Measurements from ENCODE around the gene AQP1. TPM values are rescaled to one million over a fixed set of nuclear protein-coding genes. Genes with fewer than 3 reads are reported as not detected.

The AQP1 gene
- total and polyA plus RNA-seq, 7 donors = 75.0 to 229 (median 97.8) TPM

- no peak overlapping the region for H3K4me3 ChIP-seq
- H3K36me3 ChIP-seq (ENCODE audit: insufficient read depth in 1 of 2, low read depth in 1 of 2) = no peaks in the 10 kb centered on the region
- H3K9me3 ChIP-seq = no peaks in the 10 kb centered on the region
- H3K27me3 ChIP-seq (ENCODE audit: insufficient read depth in 3 of 3, low read length in 2 of 3) = no peaks in the 10 kb centered on the region
- no peaks in the 10 kb centered on the region for H3K4me1 ChIP-seq
- DNase-seq (no peak), ATAC-seq (no peak)
- TF ChIP-seq CTCF (IDR thresholded peaks at IDR 0.05) = no peak
- intact Hi-C loops (cut with DNase I) = no loop called here
- no peak overlapping the region for H3K27ac ChIP-seq
Measured at GRCh38 chr7:30950197-30950596, 38.5 kb downstream of the AQP1 start.

GRCh38 chr7:30954914-30955313 lies 43.3 kb downstream of the AQP1 start:
- Histone ChIP-seq H3K27ac (no peak overlapping the region), H3K9me3 (no peaks in the 10 kb centered on the region), H3K4me1 (no peaks in the 10 kb centered on the region), H3K27me3 (ENCODE audit: insufficient read depth in 3 of 3, low read length in 2 of 3) (no peaks in the 10 kb centered on the region), H3K36me3 (ENCODE audit: insufficient read depth in 1 of 2, low read depth in 1 of 2) (no peaks in the 10 kb centered on the region), H3K4me3 (no peak overlapping the region)
- no peak for TF ChIP-seq CTCF (IDR thresholded peaks at IDR 0.05)
- DNase-seq = no peak
- intact Hi-C loops (cut with DNase I) = no loop called here
- 49 to 65% (median 57%) methylated on average over 4 of the region's 4 CpGs for WGBS, 3 donors
- no peak for ATAC-seq

GRCh38 chr7:30956704-30957103 lies 45.1 kb downstream of the AQP1 start:
- Histone ChIP-seq H3K27me3 (ENCODE audit: insufficient read depth in 3 of 3, low read length in 2 of 3) (no peaks in the 10 kb centered on the region), H3K27ac (no peak overlapping the region), H3K9me3 (no peaks in the 10 kb centered on the region), H3K4me3 (no peak overlapping the region), H3K36me3 (ENCODE audit: insufficient read depth in 1 of 2, low read depth in 1 of 2) (no peaks in the 10 kb centered on the region), H3K4me1 (no peaks in the 10 kb centered on the region)
- intact Hi-C loops (cut with DNase I) = no loop called here
- ATAC-seq (no peak), DNase-seq (no peak)
- TF ChIP-seq CTCF (IDR thresholded peaks at IDR 0.05) = no peak
- 96 to 100% (median 100%) methylated on average over 1 of the region's 1 CpG for WGBS, 3 donors

GRCh38 chr7:30963842-30964241 lies 52.2 kb downstream of the AQP1 start, which contains the start of gene GHRHR:
Gene GHRHR, plus strand, starts transcription at chr7:30963953. Its CDS starts 116 bp downstream, at chr7:30964069.
- intact Hi-C loops (cut with DNase I) = no loop called here
- H3K36me3 ChIP-seq (ENCODE audit: insufficient read depth in 1 of 2, low read depth in 1 of 2) = no peaks in the 10 kb centered on the region
- no peak for ATAC-seq

More at GRCh38 chr7:30963842-30964241, 52.2 kb downstream of the AQP1 start, which contains the start of gene GHRHR:
- 87 to 91% (median 89%) methylated on average over 11 of the region's 11 CpGs for WGBS, 3 donors
- H3K4me3 ChIP-seq = no peak within 1 kb of the TSS
- H3K9me3 ChIP-seq = no peaks in the 10 kb centered on the region
- no peaks in the 10 kb centered on the region for H3K4me1 ChIP-seq
- no peak for TF ChIP-seq CTCF (IDR thresholded peaks at IDR 0.05)
- DNase-seq = no peak
- H3K27ac ChIP-seq = no peak within 1 kb of the TSS
- H3K27me3 ChIP-seq (ENCODE audit: insufficient read depth in 3 of 3, low read length in 2 of 3) = no peaks in the 10 kb centered on the region
